Retinal pigment epithelial cell (primary cell): ENCODE results near the gene IL1R1.

Experiments
- DNase-seq: peaks from one replicate; pipeline ENCODE4 v3.0.0-alpha.2; 2010; ENCODE audit warnings: low read depth
- H3K4me3 ChIP-seq: 2 replicates; pipeline ENCODE4 v1.5.1; 2011; ENCODE audit warnings: mild to moderate bottlenecking, low read length, control low read depth, moderate library complexity
- TF ChIP-seq, protein P1 (sequence below): conservative IDR thresholded peaks from 2 replicates; pipeline ENCODE4 v1.5.1; 2011; ENCODE audit warnings: low read depth, low read length, control low read depth, inconsistent platforms

The IL1R1 gene

DNA sequence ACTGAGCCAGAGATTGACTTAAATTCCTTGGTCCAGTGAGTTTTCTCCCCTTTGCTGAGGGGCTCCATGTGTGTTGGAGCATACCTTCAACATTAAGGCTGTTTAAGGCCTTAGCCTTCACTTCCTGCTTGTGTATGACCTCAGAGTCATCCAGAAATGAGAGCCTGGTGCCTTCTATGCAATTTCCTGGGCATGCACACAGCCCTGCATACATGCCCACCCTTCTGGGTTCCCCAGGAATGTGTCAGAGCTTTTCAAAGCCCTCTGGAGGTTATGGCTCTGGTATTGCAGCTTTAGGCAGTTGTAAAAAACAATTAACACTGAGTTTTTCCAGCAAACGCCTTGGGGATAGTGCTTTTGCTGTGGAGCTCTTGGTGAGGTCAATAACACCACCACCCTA is 16.7 kb downstream of the IL1R1 start:
- DNase-seq: no peak
- no peak overlapping the region for H3K4me3 ChIP-seq
- TF ChIP-seq, protein P1, sequence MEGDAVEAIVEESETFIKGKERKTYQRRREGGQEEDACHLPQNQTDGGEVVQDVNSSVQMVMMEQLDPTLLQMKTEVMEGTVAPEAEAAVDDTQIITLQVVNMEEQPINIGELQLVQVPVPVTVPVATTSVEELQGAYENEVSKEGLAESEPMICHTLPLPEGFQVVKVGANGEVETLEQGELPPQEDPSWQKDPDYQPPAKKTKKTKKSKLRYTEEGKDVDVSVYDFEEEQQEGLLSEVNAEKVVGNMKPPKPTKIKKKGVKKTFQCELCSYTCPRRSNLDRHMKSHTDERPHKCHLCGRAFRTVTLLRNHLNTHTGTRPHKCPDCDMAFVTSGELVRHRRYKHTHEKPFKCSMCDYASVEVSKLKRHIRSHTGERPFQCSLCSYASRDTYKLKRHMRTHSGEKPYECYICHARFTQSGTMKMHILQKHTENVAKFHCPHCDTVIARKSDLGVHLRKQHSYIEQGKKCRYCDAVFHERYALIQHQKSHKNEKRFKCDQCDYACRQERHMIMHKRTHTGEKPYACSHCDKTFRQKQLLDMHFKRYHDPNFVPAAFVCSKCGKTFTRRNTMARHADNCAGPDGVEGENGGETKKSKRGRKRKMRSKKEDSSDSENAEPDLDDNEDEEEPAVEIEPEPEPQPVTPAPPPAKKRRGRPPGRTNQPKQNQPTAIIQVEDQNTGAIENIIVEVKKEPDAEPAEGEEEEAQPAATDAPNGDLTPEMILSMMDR: peak; percentile 44

DNA sequence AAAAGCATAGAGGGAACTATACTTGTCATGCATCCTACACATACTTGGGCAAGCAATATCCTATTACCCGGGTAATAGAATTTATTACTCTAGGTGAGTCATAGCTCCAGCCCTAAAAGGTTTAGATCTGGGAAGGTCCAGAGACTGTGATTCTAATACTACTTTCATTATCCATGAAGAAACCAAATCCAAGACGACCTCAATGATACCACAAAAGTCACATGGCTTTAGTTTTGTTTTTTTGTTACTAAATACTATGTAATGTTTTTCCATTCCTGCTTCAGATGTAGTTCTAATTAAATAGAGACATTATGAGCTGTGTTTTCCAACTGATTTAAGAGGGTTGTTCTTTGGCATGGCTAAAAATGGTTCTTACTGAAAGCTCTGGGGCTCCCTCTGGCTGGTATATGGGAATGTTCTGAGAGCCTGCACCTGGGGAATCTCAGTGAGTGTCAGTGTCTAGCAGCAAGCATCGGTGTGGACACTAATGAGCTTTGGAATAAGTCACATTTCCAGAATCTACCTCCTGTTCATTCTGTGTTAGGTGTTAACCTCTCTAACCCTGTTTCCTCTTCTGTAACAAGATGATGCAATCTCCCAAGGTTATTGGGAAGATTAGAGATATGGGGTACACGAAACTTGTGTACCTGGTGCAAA is 23.8 kb downstream of the IL1R1 start:
- TF ChIP-seq, protein P1: peak; percentile 60
- H3K4me3 ChIP-seq: no peak overlapping the region
- DNase-seq: no peak

DNA sequence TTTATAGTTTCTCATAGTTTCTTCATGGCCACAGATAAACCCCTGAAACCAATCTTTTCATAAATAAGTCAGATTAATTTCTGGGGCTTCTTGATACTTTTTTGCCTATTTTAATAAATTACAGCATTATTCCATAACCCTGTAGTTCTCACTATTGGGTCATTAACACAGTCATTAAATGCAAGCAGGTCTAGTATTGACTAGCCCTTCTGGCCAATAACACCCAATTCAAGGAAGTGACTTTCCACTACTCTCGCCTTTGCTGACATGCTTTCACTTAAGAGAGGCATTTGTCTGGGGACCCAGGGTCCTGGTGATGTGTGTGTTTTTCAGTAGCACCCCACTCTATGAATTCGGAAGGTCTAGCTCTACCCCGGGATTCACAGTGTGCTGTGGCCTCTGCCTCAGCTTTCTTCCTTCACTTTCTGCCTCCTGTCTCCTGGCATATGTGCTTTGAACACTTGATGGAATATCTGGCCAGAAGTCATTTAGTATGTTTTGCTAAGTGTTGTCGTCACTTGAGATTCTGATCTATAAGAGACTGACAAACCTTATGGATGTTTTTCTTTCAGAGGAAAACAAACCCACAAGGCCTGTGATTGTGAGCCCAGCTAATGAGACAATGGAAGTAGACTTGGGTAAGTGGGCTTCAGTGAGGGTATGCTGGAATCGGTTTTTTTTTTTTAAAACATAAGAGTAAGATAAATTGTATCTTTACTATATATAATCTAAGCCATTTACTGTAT is 25.7 kb downstream of the IL1R1 start:
- TF ChIP-seq, protein P1: no peak
- no peak overlapping the region for H3K4me3 ChIP-seq
- DNase-seq: no peak

DNA sequence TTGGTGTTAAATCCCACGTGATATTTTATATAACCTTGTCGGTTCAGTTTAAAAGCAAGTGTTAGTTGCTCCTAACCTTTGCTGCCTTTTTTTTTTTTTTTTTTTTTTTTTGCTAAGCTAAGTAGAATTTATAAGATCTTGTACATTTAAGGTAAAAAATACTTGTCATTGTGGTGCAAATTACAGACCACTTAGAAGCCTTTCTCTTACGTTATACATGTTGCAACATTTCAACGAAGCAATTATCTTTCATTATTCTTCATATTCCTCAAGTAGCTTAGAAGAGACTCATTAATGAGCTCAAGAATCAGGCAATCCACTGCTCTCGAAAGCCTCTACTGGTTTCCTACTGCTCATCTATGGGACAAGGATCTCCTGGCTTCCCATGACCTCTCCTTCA is 29.4 kb downstream of the IL1R1 start:
- TF ChIP-seq, protein P1: no peak
- H3K4me3 ChIP-seq: no peak overlapping the region
- DNase-seq: no peak

DNA sequence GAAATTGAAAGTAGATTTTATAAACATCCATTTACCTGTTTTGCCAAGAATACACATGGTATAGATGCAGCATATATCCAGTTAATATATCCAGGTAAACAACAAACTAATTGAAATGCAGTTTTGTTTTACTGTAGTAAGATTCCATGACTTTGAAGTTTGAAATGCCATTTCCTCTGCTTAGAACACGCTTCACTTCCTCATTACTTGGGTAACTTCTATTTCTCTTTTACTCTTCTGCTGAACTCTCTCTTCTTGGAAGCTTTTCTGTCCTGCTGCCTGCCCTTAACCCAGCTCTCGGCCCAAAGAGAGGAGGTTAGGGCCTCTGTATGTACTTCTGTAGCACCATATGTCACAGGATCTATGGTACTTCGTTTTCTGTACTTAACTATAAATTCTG is 30.2 kb downstream of the IL1R1 start:
- TF ChIP-seq, protein P1: no peak
- no peak overlapping the region for H3K4me3 ChIP-seq
- DNase-seq: no peak

DNA sequence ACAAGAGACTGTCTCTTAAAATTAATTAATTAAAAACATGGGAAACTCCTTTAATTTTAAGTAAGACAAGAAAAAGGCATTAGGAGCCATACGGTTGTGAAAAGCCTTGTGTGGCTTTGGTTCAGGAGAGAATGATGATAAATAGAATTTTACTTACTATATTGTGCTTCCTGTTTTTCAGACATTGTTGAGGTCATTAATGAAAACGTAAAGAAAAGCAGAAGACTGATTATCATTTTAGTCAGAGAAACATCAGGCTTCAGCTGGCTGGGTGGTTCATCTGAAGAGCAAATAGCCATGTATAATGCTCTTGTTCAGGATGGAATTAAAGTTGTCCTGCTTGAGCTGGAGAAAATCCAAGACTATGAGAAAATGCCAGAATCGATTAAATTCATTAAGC is 33.6 kb downstream of the IL1R1 start:
- H3K4me3 ChIP-seq: no peak overlapping the region
- TF ChIP-seq, protein P1: no peak
- DNase-seq: no peak

DNA sequence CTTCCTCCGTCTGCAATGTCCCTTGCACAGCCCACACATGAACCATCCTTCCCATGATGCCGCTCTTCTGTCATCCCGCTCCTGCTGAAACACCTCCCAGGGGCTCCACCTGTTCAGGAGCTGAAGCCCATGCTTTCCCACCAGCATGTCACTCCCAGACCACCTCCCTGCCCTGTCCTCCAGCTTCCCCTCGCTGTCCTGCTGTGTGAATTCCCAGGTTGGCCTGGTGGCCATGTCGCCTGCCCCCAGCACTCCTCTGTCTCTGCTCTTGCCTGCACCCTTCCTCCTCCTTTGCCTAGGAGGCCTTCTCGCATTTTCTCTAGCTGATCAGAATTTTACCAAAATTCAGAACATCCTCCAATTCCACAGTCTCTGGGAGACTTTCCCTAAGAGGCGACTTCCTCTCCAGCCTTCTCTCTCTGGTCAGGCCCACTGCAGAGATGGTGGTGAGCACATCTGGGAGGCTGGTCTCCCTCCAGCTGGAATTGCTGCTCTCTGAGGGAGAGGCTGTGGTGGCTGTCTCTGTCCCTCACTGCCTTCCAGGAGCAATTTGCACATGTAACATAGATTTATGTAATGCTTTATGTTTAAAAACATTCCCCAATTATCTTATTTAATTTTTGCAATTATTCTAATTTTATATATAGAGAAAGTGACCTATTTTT is 35.4 kb downstream of the IL1R1 start:
- TF ChIP-seq, protein P1: no peak
- no peak overlapping the region for H3K4me3 ChIP-seq
- no peak for DNase-seq
